Transverse colon (tissue), 4 donors: ENCODE results near the gene NDUFB6. TPM values are rescaled to one million over a fixed set of nuclear protein-coding genes. Genes with fewer than 3 reads are reported as not detected.

ENCODE experiments used
- DNase-seq: peaks from one replicate; pipeline ENCODE4 v3.0.0-alpha.2; 2019
- H3K27ac ChIP-seq, 4 donors: fragments of 200-600 bp; sonication (generic); 2 replicates each; pipeline ENCODE4 v1.5.1; 2016 to 2018; ENCODE audit warnings: inconsistent platforms in 4 of 4
- H3K27me3 ChIP-seq: fragments of 200-600 bp; sonication (generic); 2 replicates; pipeline ENCODE4 v1.5.1; 2017; ENCODE audit warnings: inconsistent platforms
- H3K36me3 ChIP-seq, 4 donors: fragments of 200-600 bp; sonication (generic); 2 replicates each; pipeline ENCODE4 v1.5.1; 2017 to 2019; ENCODE audit warnings: inconsistent platforms in 4 of 4
- H3K4me1 ChIP-seq, 4 donors: fragments of 200-600 bp; sonication (generic); 2 replicates each; pipeline ENCODE4 v1.5.1; 2017 to 2020; ENCODE audit warnings: inconsistent platforms in 4 of 4
- H3K4me3 ChIP-seq, 4 donors: fragments of 200-600 bp; sonication (generic); 1 replicate in 1 of 4; 2 replicates in 3 of 4; pipeline versions ENCODE4 v1.5.1 to v1.6.1; 2017 to 2019; ENCODE audit warnings: inconsistent platforms in 4 of 4
- H3K9me3 ChIP-seq, 2 donors: fragments of 200-600 bp; sonication (generic); 2 replicates each; pipeline ENCODE4 v1.5.1; 2017 to 2019; ENCODE audit warnings: inconsistent platforms in 2 of 2
- CTCF ChIP-seq, 5 experiments: fragments of 200-600 bp in 3 of 5; fragments of 450-650 bp in 2 of 5; sonication (generic) in 3 of 5; IDR thresholded peaks; 1 replicate in 2 of 5; 2 replicates in 3 of 5; pipeline ENCODE4 v1.5.1; 2016 to 2017; ENCODE audit warnings: antibody characterized with exemption in 5 of 5, inconsistent platforms in 3 of 5, mild to moderate bottlenecking in 2 of 5, moderate library complexity in 1 of 5
- EP300 ChIP-seq: sonication (generic); formaldehyde crosslinking; IDR thresholded peaks from one replicate; pipeline ENCODE4 v1.6.1; 2017; ENCODE audit warnings: antibody characterized with exemption, low read depth
- POLR2A ChIP-seq: fragments of 450-650 bp; IDR thresholded peaks from one replicate; pipeline ENCODE4 v1.6.1; 2016; ENCODE audit warnings: antibody characterized with exemption, mild to moderate bottlenecking, moderate library complexity
- POLR2AphosphoS5 ChIP-seq, 3 donors: sonication (generic); formaldehyde crosslinking; IDR thresholded peaks; one replicate each; pipeline ENCODE4 v1.6.1; 2016; ENCODE audit warnings: antibody characterized with exemption in 3 of 3
- WGBS, 2 donors: methylation state at CpG; one replicate each; pipeline ENCODE4 v1.1.5; 2018; ENCODE audit warnings: low coverage in 1 of 2; 5-methylcytosine and 5-hydroxymethylcytosine counted together
- in situ Hi-C, 4 donors: fragments of 200-750 bp; cut with MboI; loops; one replicate each; pipeline versions ENCODE4 v1.15.0 to v1.15.1; 2017; ENCODE audit warnings: low sequenced_read_pairs in 3 of 4, low pct_ligation_motif_present in 1 of 4, low pct_unique_long_range_greater_than_20kb in 1 of 4
- intact Hi-C: fragments of 100-400 bp; cut with DNase I; formaldehyde crosslinking; loops from one replicate; pipeline ENCODE4 v1.15.1; 2023; ENCODE audit warnings: low total_unique reads
- total RNA-seq, 4 donors: library from RNA; depleted of rRNA; stranded (reverse); fragments of >200 nt; gene quantifications; one replicate each; pipeline ENCODE4 v1.1.0, GENCODE V29; 2016

NDUFB6 gene
- total RNA-seq, 4 donors from 2014 or later: 10.5 to 42.7 (median 24.3) TPM

GRCh38 chr9:32523910-32524309, 49.0 kb downstream of the NDUFB6 start:
- intact Hi-C loops: no loop called here
- H3K36me3 ChIP-seq: no peaks in the 10 kb centered on the region

GRCh38 chr9:32518276-32518675, 54.7 kb downstream of the NDUFB6 start:
- no peaks in the 10 kb centered on the region for H3K9me3 ChIP-seq

More at GRCh38 chr9:32523910-32524309, 49.0 kb downstream of the NDUFB6 start:
- Histone ChIP-seq H3K27me3 (no peaks in the 10 kb centered on the region), H3K4me1 (peaks cover 0 to 47% (median 17%) of the 10 kb centered on the region in 4 donors), H3K9me3 (no peaks in the 10 kb centered on the region), H3K4me3 (no peak overlapping the region), H3K27ac (no peak overlapping the region)
- WGBS, 2 donors: 97 to 100% methylated on average over 1 of the region's 1 CpG
- no peak for DNase-seq
- in situ Hi-C loops: no loop called here
- no peak for TF ChIP-seq POLR2A
- TF ChIP-seq EP300: no peak
- TF ChIP-seq POLR2AphosphoS5 (IDR thresholded peaks at IDR 0.05): no peak
- TF ChIP-seq CTCF (IDR thresholded peaks at IDR 0.05): no peak

DNA sequence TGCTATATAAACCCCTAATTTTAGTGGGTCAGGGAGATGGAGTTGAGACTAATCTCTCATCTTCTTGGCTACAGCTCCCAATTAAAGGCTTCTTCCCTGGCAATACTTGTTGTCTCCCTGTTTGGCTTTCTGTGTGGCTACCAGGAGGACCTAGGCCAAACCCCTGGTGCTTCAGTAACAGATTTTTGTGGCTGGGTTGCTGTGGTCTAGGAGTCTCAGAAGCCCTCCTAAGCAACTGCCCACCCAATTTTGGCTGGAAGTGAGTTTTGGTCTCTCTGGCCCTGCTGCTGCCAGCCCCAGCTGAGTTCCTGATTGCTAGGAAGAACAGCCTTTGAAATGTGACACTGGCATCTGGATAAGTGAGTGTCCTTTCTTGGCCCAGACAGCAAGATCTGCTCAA, 56.7 kb downstream of the NDUFB6 start:
- no peak for DNase-seq
- Histone ChIP-seq H3K27me3 (no peaks in the 10 kb centered on the region), H3K4me3 (no peak overlapping the region), H3K27ac (no peak overlapping the region), H3K36me3 (no peaks in the 10 kb centered on the region), H3K9me3 (no peaks in the 10 kb centered on the region), H3K4me1 (peaks cover 0 to 15% (median 0%) of the 10 kb centered on the region in 4 donors)
- no peak for TF ChIP-seq POLR2A
- intact Hi-C loops: no loop called here
- in situ Hi-C loops: no loop called here

More at GRCh38 chr9:32518276-32518675, 54.7 kb downstream of the NDUFB6 start:
- DNase-seq: no peak
- Histone ChIP-seq H3K27ac (no peak overlapping the region), H3K27me3 (no peaks in the 10 kb centered on the region), H3K4me3 (no peak overlapping the region), H3K36me3 (no peaks in the 10 kb centered on the region), H3K4me1 (peaks cover 0 to 20% (median 0%) of the 10 kb centered on the region in 4 donors)
- no peak for TF ChIP-seq CTCF (IDR thresholded peaks at IDR 0.05)
- TF ChIP-seq POLR2AphosphoS5 (IDR thresholded peaks at IDR 0.05): no peak
- no peak for TF ChIP-seq EP300
- no peak for TF ChIP-seq POLR2A
- intact Hi-C loops: no loop called here
- in situ Hi-C loops: no loop called here
- 90 to 100% methylated on average over 1 of the region's 1 CpG for WGBS, 2 donors

DNA sequence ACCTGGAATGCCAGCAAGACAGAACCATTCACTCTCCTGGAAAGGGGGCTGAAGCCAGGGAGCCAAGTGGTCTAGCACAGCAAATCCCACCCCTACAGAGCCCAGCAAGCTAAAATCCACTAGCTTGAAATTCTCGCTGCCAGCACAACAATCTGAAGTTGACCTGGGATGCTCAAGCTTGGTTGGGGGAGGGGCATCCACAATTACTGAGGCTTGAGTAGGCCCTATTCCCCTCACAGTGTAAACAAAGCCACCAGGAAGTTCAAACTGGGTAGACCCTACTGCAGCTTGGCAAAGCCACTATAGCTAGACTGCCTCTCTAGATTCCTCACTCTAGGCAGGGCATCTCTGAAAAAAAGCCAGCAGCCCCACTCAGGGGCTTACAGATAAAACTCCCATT, 64.2 kb downstream of the NDUFB6 start:
- intact Hi-C loops (no loop called here), in situ Hi-C loops (no loop called here)
- no peaks in the 10 kb centered on the region for H3K9me3 ChIP-seq
- TF ChIP-seq CTCF (IDR thresholded peaks at IDR 0.05) (no peak), POLR2AphosphoS5 (IDR thresholded peaks at IDR 0.05) (no peak), EP300 (no peak), POLR2A (no peak)
- H3K4me1 ChIP-seq: no peaks in the 10 kb centered on the region
- no peaks in the 10 kb centered on the region for H3K27me3 ChIP-seq
- H3K36me3 ChIP-seq: no peaks in the 10 kb centered on the region
- H3K27ac ChIP-seq: no peak overlapping the region
- H3K4me3 ChIP-seq: no peak overlapping the region
- WGBS, 2 donors: 92% methylated on average over 1 of the region's 1 CpG; no CpG with 5 or more reads in 1 of the 2 donors
- no peak for DNase-seq

DNA sequence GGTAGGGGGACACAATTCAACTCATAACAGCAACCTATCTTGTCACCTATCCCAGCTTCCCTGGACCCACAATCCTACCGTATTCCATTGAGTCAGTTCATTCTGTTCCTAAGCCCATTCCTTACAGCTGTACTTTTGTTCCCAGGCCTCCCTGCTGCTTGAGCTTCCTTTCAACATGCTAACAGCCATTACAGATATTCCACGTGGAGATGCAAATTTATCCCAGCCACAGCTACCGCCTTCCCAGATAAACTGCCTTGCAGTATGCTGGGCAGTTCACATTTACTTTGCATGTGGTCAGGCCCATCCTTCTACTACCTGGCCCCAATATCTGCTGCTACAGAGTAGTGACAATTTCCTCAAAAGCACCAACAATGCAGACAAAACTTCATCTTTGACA, 70.0 kb downstream of the NDUFB6 start:
- in situ Hi-C loops (no loop called here), intact Hi-C loops (no loop called here)
- TF ChIP-seq EP300 (no peak), POLR2A (no peak), POLR2AphosphoS5 (IDR thresholded peaks at IDR 0.05) (no peak), CTCF (IDR thresholded peaks at IDR 0.05) (no peak)
- WGBS, 2 donors: 76 to 94% methylated on average over 2 to 3 of the region's 3 CpGs
- Histone ChIP-seq H3K36me3 (peaks cover 0 to 10% (median 0%) of the 10 kb centered on the region in 4 donors), H3K27me3 (no peaks in the 10 kb centered on the region), H3K4me1 (no peaks in the 10 kb centered on the region), H3K9me3 (no peaks in the 10 kb centered on the region), H3K27ac (no peak overlapping the region), H3K4me3 (no peak overlapping the region)
- DNase-seq: no peak
